Neural progenitor cell (in vitro differentiated cells): ENCODE measurements around the gene ZNF471. TPM values are rescaled to one million over a fixed set of nuclear protein-coding genes. Genes with fewer than 3 reads are reported as not detected.

ENCODE experiments used
- DNase-seq: peaks from one replicate; pipeline ENCODE4 v3.0.0-alpha.2; 2016; ENCODE audit warnings: low spot score
- H2AFZ ChIP-seq: fragments of 200-600 bp; sonication (generic); replicated peaks from 2 replicates; pipeline ENCODE4 v1.6.1; 2016; ENCODE audit warnings: antibody characterized with exemption
- H3F3A ChIP-seq: fragments of 200-600 bp; sonication (generic); 2 replicates; pipeline ENCODE4 v1.6.1; 2016; ENCODE audit warnings: antibody characterized with exemption, low read depth
- H3K27ac ChIP-seq: fragments of 200-600 bp; sonication (generic); 2 replicates; pipeline ENCODE4 v1.5.1; 2016; ENCODE audit warnings: mild to moderate bottlenecking
- H3K27me3 ChIP-seq: fragments of 200-600 bp; sonication (generic); 2 replicates; pipeline ENCODE4 v1.6.1; 2016; ENCODE audit warnings: mild to moderate bottlenecking, moderate library complexity
- H3K36me3 ChIP-seq: fragments of 200-600 bp; sonication (generic); 2 replicates; pipeline ENCODE4 v1.5.1; 2016
- H3K4me1 ChIP-seq: fragments of 200-600 bp; sonication (generic); 2 replicates; pipeline ENCODE4 v1.6.1; 2016; ENCODE audit warnings: mixed run types
- H3K4me2 ChIP-seq: fragments of 200-600 bp; sonication (generic); 2 replicates; pipeline ENCODE4 v1.6.1; 2016
- H3K4me3 ChIP-seq: fragments of 200-600 bp; sonication (generic); 2 replicates; pipeline ENCODE4 v1.5.1; 2016
- H3K79me2 ChIP-seq: fragments of 200-600 bp; sonication (generic); 2 replicates; pipeline ENCODE4 v1.6.1; 2016; ENCODE audit warnings: low read depth
- H3K9ac ChIP-seq: fragments of 200-600 bp; sonication (generic); 2 replicates; pipeline ENCODE4 v1.6.1; 2016
- H3K9me3 ChIP-seq: fragments of 200-600 bp; sonication (generic); 2 replicates; pipeline ENCODE4 v1.5.1; 2016; ENCODE audit warnings: low read depth
- H4K20me1 ChIP-seq: fragments of 200-600 bp; sonication (generic); 2 replicates; pipeline ENCODE4 v1.6.1; 2016; ENCODE audit warnings: low read depth
- H3K27ac Mint-ChIP-seq: 3 replicates; pipeline ENCODE4 v1.8.0; 2021; ENCODE audit warnings: mixed read lengths
- H3K27me3 Mint-ChIP-seq: 2 replicates; pipeline ENCODE4 v1.8.0; 2022; ENCODE audit warnings: low read depth, mild to moderate bottlenecking, inconsistent platforms, moderate library complexity, mixed read lengths; ENCODE audit not compliant: insufficient read depth
- H3K36me3 Mint-ChIP-seq: 3 replicates; pipeline ENCODE4 v1.8.0; 2021; ENCODE audit warnings: mixed read lengths
- H3K4me1 Mint-ChIP-seq: 3 replicates; pipeline ENCODE4 v1.8.0; 2021; ENCODE audit warnings: mixed read lengths
- H3K4me3 Mint-ChIP-seq: 3 replicates; pipeline ENCODE4 v1.8.0; 2021; ENCODE audit warnings: mild to moderate bottlenecking, moderate library complexity, mixed read lengths
- H3K9me3 Mint-ChIP-seq: 3 replicates; pipeline ENCODE4 v1.8.0; 2020; ENCODE audit warnings: mixed read lengths
- EZH2 ChIP-seq: fragments of 200-600 bp; sonication (generic); IDR thresholded peaks from 2 replicates; pipeline ENCODE4 v1.6.1; 2017; ENCODE audit warnings: antibody characterized with exemption, mild to moderate bottlenecking, moderate library complexity
- EZH2phosphoT487 ChIP-seq: fragments of 200-600 bp; sonication (generic); IDR thresholded peaks from 2 replicates; pipeline ENCODE4 v1.6.1; 2017; ENCODE audit warnings: antibody characterized with exemption
- total RNA-seq: library from RNA; depleted of rRNA; stranded (reverse); fragments of >200 nt; gene quantifications from 2 replicates; pipeline ENCODE4 v1.2.3, GENCODE V29; 2015; ENCODE audit warnings: low replicate concordance
- TF ChIP-seq, protein P1 (sequence below): fragments of 200-600 bp; sonication (generic); IDR thresholded peaks from 2 replicates; pipeline ENCODE4 v1.5.1; 2017; ENCODE audit warnings: antibody characterized with exemption, mild to moderate bottlenecking

ZNF471 gene
- total RNA-seq, 1 donor from 2014 or later = 1.4 TPM

DNA sequence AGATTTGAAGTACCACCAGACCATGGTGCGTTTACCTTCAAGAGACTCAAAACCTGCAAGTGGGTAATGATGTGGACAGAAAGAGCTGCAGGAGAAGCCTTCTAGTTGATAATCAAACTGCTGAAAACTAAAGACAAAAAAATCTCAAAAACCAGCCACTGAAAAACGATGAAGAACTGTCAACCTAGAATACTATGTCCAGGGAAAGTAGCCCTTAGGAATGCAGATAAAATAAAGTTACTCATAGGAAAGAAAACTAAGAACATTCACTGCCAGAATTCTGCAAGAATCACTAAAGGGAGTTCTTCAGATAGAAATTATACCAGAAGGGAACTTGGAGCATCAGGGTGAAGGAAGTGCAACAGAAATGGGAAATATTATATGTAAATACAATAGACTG, 64.9 kb downstream of the ZNF471 start:
- Histone ChIP-seq H3K9me3 (peaks cover 78% of the 10 kb centered on the region), H3K36me3 (peaks cover 86% of the 10 kb centered on the region), H3K27me3 (no peaks in the 10 kb centered on the region), H2AFZ (no peak overlapping the region), H3K79me2 (peaks cover 10% of the 10 kb centered on the region), H3K4me2 (no peak overlapping the region), H3K4me3 (no peak overlapping the region), H3K9ac (no peak overlapping the region), H3F3A (peaks cover 4% of the 10 kb centered on the region), H3K4me1 (no peaks in the 10 kb centered on the region), H3K27ac (no peak overlapping the region), H4K20me1 (no peaks in the 10 kb centered on the region)
- peaks cover 78% of the 10 kb centered on the region for H3K36me3 Mint-ChIP-seq
- peaks cover 84% of the 10 kb centered on the region for H3K9me3 Mint-ChIP-seq
- TF ChIP-seq, protein P1, sequence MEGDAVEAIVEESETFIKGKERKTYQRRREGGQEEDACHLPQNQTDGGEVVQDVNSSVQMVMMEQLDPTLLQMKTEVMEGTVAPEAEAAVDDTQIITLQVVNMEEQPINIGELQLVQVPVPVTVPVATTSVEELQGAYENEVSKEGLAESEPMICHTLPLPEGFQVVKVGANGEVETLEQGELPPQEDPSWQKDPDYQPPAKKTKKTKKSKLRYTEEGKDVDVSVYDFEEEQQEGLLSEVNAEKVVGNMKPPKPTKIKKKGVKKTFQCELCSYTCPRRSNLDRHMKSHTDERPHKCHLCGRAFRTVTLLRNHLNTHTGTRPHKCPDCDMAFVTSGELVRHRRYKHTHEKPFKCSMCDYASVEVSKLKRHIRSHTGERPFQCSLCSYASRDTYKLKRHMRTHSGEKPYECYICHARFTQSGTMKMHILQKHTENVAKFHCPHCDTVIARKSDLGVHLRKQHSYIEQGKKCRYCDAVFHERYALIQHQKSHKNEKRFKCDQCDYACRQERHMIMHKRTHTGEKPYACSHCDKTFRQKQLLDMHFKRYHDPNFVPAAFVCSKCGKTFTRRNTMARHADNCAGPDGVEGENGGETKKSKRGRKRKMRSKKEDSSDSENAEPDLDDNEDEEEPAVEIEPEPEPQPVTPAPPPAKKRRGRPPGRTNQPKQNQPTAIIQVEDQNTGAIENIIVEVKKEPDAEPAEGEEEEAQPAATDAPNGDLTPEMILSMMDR = no peak
- TF ChIP-seq EZH2phosphoT487 (no peak), EZH2 (no peak)
- peaks cover 3% of the 10 kb centered on the region for H3K27me3 Mint-ChIP-seq
- H3K27ac Mint-ChIP-seq = no peak overlapping the region
- peaks cover 4% of the 10 kb centered on the region for H3K4me1 Mint-ChIP-seq
- H3K4me3 Mint-ChIP-seq = no peak overlapping the region
- DNase-seq = no peak

DNA sequence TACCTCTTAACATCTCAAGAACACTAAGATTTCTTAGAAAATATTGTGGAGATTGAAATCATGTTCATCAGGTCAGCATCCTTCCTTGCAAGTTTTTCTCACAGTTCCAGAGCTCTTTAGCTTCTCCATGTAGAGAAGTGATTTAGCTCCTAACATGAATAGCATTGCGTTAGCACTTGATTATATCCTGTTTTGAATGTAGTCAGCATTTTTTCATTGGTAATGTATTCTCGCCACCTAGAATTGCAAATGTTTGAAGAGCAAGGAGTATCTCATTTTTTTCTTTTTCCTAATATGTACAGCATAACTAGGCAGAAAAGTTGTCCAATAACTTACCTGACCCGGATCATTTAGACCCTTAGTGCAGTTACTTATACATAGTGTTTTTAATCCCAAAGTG, 66.3 kb downstream of the ZNF471 start:
- H3K27me3 ChIP-seq = no peaks in the 10 kb centered on the region
- no peaks in the 10 kb centered on the region for H3K4me1 Mint-ChIP-seq
- peaks cover 9% of the 10 kb centered on the region for H3F3A ChIP-seq
- H3K27ac ChIP-seq = no peak overlapping the region
- no peak overlapping the region for H3K4me2 ChIP-seq
- no peaks in the 10 kb centered on the region for H3K79me2 ChIP-seq
- H3K9me3 ChIP-seq = peaks cover 83% of the 10 kb centered on the region
- H3K4me3 Mint-ChIP-seq = no peak overlapping the region
- H3K36me3 ChIP-seq = peaks cover 84% of the 10 kb centered on the region
- no peak for DNase-seq
- TF ChIP-seq, protein P1 = no peak
- no peak for TF ChIP-seq EZH2
- no peak for TF ChIP-seq EZH2phosphoT487
- H3K36me3 Mint-ChIP-seq = peaks cover 83% of the 10 kb centered on the region
- peaks cover 86% of the 10 kb centered on the region for H3K9me3 Mint-ChIP-seq
- no peak overlapping the region for H3K9ac ChIP-seq
- H3K27me3 Mint-ChIP-seq = no peaks in the 10 kb centered on the region
- no peak overlapping the region for H2AFZ ChIP-seq
- no peaks in the 10 kb centered on the region for H3K4me1 ChIP-seq
- H4K20me1 ChIP-seq = no peaks in the 10 kb centered on the region
- no peak overlapping the region for H3K4me3 ChIP-seq
- no peak overlapping the region for H3K27ac Mint-ChIP-seq

DNA sequence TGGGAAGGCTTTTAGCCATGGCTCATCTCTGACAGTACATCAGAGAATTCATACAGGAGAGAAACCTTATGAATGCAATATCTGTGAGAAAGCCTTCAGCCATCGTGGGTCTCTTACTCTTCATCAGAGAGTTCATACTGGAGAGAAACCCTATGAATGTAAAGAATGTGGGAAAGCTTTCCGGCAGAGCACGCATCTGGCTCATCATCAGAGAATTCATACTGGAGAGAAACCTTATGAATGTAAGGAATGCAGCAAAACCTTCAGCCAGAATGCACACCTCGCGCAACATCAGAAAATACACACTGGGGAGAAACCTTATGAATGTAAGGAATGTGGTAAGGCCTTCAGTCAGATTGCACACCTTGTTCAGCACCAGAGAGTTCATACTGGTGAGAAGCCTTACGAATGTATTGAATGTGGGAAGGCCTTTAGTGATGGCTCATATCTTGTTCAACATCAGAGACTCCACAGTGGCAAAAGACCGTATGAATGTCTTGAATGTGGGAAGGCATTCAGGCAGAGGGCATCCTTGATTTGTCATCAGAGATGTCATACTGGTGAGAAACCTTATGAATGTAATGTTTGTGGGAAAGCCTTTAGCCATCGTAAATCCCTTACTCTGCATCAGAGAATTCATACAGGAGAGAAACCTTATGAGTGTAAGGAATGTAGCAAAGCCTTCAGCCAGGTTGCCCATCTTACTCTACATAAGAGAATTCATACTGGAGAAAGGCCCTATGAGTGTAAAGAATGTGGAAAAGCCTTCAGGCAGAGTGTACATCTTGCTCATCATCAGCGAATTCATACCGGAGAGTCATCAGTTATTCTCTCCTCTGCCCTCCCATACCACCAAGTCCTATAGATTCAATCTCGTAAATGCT, 70.3 kb downstream of the ZNF471 start:
- Histone ChIP-seq H3K27me3 (no peaks in the 10 kb centered on the region), H3K9me3 (peaks cover 76% of the 10 kb centered on the region), H3F3A (peaks cover 9% of the 10 kb centered on the region), H4K20me1 (no peaks in the 10 kb centered on the region), H3K4me2 (no peak overlapping the region), H3K4me1 (no peaks in the 10 kb centered on the region), H3K9ac (no peak overlapping the region), H3K27ac (no peak overlapping the region), H2AFZ (no peak overlapping the region), H3K36me3 (peaks cover 54% of the 10 kb centered on the region), H3K79me2 (no peaks in the 10 kb centered on the region), H3K4me3 (no peak overlapping the region)
- H3K4me3 Mint-ChIP-seq = no peak overlapping the region
- peaks cover 83% of the 10 kb centered on the region for H3K9me3 Mint-ChIP-seq
- H3K4me1 Mint-ChIP-seq = no peaks in the 10 kb centered on the region
- no peak overlapping the region for H3K27ac Mint-ChIP-seq
- DNase-seq = no peak
- TF ChIP-seq, protein P1 = no peak
- peaks cover 67% of the 10 kb centered on the region for H3K36me3 Mint-ChIP-seq
- no peaks in the 10 kb centered on the region for H3K27me3 Mint-ChIP-seq

Other genes with a start within 250 kb of the ZNF471 start
- gene EDDM13, start 235.1 kb upstream of the ZNF471 start, total RNA-seq = not detected in 2 replicates
- gene ZSCAN5A, start 193.0 kb upstream of the ZNF471 start, total RNA-seq = 1.6 and 7.8 TPM in 2 replicates
- 2.5 and 4.0 TPM in 2 replicates for gene ZNF582, start 114.3 kb upstream of the ZNF471 start, total RNA-seq
- 4.5 and 7.7 TPM in 2 replicates for gene ZNF583, start 103.5 kb upstream of the ZNF471 start, total RNA-seq
- 8.0 and 8.6 TPM in 2 replicates for gene ZNF667, start 30.5 kb upstream of the ZNF471 start, total RNA-seq
- 11.2 and 11.9 TPM in 2 replicates for gene ZFP28, start 31.1 kb downstream of the ZNF471 start, total RNA-seq
- 6.5 and 6.7 TPM in 2 replicates for gene ZNF470, start 59.6 kb downstream of the ZNF471 start, total RNA-seq
- gene ZNF71, start 87.4 kb downstream of the ZNF471 start, total RNA-seq = 9.3 and 16.2 TPM in 2 replicates
- 2.1 and 2.4 TPM in 2 replicates for gene SMIM17, start 135.3 kb downstream of the ZNF471 start, total RNA-seq
- not detected in 2 replicates for gene ZNF835, start 163.9 kb downstream of the ZNF471 start, total RNA-seq